Measurements from ENCODE around the gene SLAMF7. TPM values are rescaled to one million over a fixed set of nuclear protein-coding genes. Genes with fewer than 3 reads are reported as not detected.
"Not testable (repeated sequence)": the region's sequence is repeated elsewhere in the genome, so short reads cannot be mapped to it uniquely, and the experiment has no call there.

The SLAMF7 gene
- total and polyA plus RNA-seq, 2 donors (not counting 1 experiment from before 2014, with no cell fraction given), result 13.1 to 52.6 TPM

DNA sequence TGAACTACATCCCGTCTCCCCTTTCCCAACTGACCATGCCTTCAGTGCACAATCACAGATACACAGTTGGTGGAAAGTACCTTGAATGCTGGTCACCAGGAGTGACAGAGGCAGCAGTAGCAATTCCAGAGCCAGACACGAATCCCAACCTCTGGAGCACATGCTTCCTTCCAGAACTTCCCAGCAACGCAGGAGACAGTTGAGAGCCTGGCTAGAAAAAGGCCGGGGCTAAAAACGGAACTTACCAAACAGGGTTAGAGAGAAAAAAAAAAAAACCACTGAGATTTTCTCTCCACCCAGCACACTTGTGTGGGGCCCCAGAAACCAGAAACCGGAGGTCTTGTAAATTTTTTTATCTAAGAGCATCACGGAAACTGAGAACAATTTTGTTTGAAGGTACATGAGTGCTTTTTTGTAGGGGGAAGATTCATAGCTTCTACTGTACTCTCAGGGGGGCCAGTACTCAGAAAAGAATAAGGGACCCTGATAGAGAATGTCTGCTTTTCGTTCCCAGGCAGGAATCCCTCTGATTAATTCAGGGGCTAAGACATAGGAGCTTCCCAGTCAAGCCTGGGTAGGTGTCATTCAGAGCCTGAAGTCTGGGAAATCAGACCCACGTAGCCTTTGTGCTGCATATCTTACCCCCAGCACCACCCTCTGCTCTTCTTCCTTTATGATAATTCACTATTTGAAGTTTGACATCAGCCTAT is 27.3 kb upstream of the SLAMF7 start, which contains the start of gene CD48:
TSS of gene CD48 (minus strand) at position 221 of the 710 bp plus-strand sequence. CDS start at position 162, 59 bp downstream.
- peaks cover 1 to 12% of the 10 kb centered on the region in 2 experiments for H3K36me3 ChIP-seq (replicated peaks in 1 of 2; ENCODE audit: control extremely low read depth in 1 of 2, control insufficient read depth in 1 of 2, extremely low read depth in 1 of 2, insufficient read depth in 2 of 2, low read length in 1 of 2)
- peaks cover 26% of the 10 kb centered on the region for H3K4me1 Mint-ChIP-seq
- peaks cover 62 to 64% of the 10 kb centered on the region in 2 donors for H3K4me1 ChIP-seq (ENCODE audit: control insufficient read depth in 2 of 2, insufficient read depth in 2 of 2, low read length in 2 of 2)
- peak within 1 kb of the TSS; percentile 96 for H3K9ac ChIP-seq (ENCODE audit: low read length)
- peak within 1 kb of the TSS; percentile 87 to 100 (median 98) for H3K4me3 ChIP-seq (ENCODE audit: control extremely low read depth in 1 of 5, extremely low read depth in 1 of 5, insufficient read depth in 1 of 5, low read depth in 2 of 5, low read length in 4 of 5)
- CTCF ChIA-PET, result interaction anchor here (0.8 to 6.1 kb wide), 11 partner anchors 9 to 240 kb away, joined by 3 to 52 read pairs (median 3); partner anchors contain the start of gene SLAMF1
- H4K20me1 ChIP-seq (ENCODE audit: control insufficient read depth, insufficient read depth, low read length, poor library complexity, severe bottlenecking), result no peaks in the 10 kb centered on the region
- peak within 1 kb of the TSS; percentile 68 for H2AFZ ChIP-seq (ENCODE audit: insufficient read depth, low read depth, low read length, poor library complexity, severe bottlenecking)
- POLR2A ChIA-PET, result interaction anchor here (0.7 kb wide), 2 partner anchors 414 to 1014 kb away, joined by 3 to 4 read pairs; no protein-coding TSS in a partner anchor
- no peaks in the 10 kb centered on the region for H3K9me3 Mint-ChIP-seq (ENCODE audit: insufficient read depth)
- no peaks in the 10 kb centered on the region for H3K27me3 ChIP-seq (replicated peaks in 1 of 4; ENCODE audit: control extremely low read depth in 1 of 4, control insufficient read depth in 3 of 4, insufficient read depth in 4 of 4, low read length in 3 of 4)
- ATAC-seq (ENCODE audit: low read depth), result peak; percentile 54
- H3K27ac ChIP-seq (ENCODE audit: low read length in 2 of 2), result peak within 1 kb of the TSS; percentile 89 to 95
- H3K27ac Mint-ChIP-seq, result no peak within 1 kb of the TSS
- H3K4me3 Mint-ChIP-seq, result no peak within 1 kb of the TSS
- peak; percentile 80 for DNase-seq
- H3K9me3 ChIP-seq (ENCODE audit: control extremely low read depth in 1 of 3, control insufficient read depth in 2 of 3, insufficient read depth in 1 of 3, low read length in 2 of 3), result no peaks in the 10 kb centered on the region
- H3K4me2 ChIP-seq (replicated peaks; ENCODE audit: low read depth, low read length, poor library complexity, severe bottlenecking), result peak within 1 kb of the TSS; percentile 83
- no peak for TF ChIP-seq EZH2 (IDR thresholded peaks at IDR 0.05; ENCODE audit: borderline replicate concordance, insufficient read depth, low read depth, low read length, poor library complexity, severe bottlenecking)
- TF ChIP-seq, protein P1, sequence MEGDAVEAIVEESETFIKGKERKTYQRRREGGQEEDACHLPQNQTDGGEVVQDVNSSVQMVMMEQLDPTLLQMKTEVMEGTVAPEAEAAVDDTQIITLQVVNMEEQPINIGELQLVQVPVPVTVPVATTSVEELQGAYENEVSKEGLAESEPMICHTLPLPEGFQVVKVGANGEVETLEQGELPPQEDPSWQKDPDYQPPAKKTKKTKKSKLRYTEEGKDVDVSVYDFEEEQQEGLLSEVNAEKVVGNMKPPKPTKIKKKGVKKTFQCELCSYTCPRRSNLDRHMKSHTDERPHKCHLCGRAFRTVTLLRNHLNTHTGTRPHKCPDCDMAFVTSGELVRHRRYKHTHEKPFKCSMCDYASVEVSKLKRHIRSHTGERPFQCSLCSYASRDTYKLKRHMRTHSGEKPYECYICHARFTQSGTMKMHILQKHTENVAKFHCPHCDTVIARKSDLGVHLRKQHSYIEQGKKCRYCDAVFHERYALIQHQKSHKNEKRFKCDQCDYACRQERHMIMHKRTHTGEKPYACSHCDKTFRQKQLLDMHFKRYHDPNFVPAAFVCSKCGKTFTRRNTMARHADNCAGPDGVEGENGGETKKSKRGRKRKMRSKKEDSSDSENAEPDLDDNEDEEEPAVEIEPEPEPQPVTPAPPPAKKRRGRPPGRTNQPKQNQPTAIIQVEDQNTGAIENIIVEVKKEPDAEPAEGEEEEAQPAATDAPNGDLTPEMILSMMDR (IDR thresholded peaks at IDR 0.05), result no peak
- peaks cover 72% of the 10 kb centered on the region for H3K79me2 ChIP-seq (ENCODE audit: control insufficient read depth, insufficient read depth, low read length)
- H3K27me3 Mint-ChIP-seq, result no peaks in the 10 kb centered on the region
- intact Hi-C loops (cut with micrococcal nuclease), result loop anchor here (1.0 to 10.0 kb wide), 5 partner anchors 15 to 423 kb away; partner anchors contain the start of genes DEDD, SLAMF1 and SLAMF7
- WGBS (ENCODE audit: insufficient coverage), result 0% methylated on average over 4 of the region's 9 CpGs

DNA sequence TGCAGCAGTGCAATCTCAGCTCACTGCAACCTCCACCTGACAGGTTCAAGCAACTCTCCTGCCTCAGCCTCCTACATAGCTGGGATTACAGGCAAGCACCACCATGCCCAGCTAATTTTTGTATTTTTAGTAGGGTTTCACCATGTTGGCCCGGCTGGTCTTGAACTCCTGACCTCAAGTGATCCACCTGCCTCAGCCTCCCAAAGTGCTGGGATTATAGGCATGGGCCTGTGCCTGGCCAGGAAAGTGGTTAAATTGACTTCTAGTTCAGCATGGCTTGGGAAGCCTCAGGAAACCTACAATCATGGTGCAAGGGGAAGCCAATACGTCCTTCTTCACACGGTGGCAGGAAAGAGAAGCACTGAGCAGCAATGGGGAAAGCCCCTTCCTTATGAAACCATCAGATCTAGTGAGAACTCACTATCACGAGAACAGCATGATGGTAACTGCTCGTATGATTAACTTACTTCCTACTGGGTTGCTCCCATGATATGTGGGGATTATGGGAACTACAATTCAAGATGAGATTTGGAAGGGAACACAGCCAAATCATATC is 26.4 kb upstream of the SLAMF7 start:
- intact Hi-C loops (cut with micrococcal nuclease), result loop anchor here (1.0 to 10.0 kb wide), 3 partner anchors 14 to 422 kb away; partner anchors contain the start of gene DEDD
- Histone ChIP-seq H3K4me2 (replicated peaks; ENCODE audit: low read depth, low read length, poor library complexity, severe bottlenecking) (peak overlapping the region; percentile 83), H3K79me2 (ENCODE audit: control insufficient read depth, insufficient read depth, low read length) (peaks cover 63% of the 10 kb centered on the region), H2AFZ (ENCODE audit: insufficient read depth, low read depth, low read length, poor library complexity, severe bottlenecking) (peak overlapping the region; percentile 68), H3K4me1 (ENCODE audit: control insufficient read depth in 2 of 2, insufficient read depth in 2 of 2, low read length in 2 of 2) (peaks cover 54 to 56% of the 10 kb centered on the region in 2 donors), H3K27ac (ENCODE audit: low read length in 2 of 2) (peak overlapping the region; percentile 89 to 95), H3K36me3 (replicated peaks in 1 of 2; ENCODE audit: control extremely low read depth in 1 of 2, control insufficient read depth in 1 of 2, extremely low read depth in 1 of 2, insufficient read depth in 2 of 2, low read length in 1 of 2) (peaks cover 1 to 12% of the 10 kb centered on the region in 2 experiments), H3K4me3 (ENCODE audit: control extremely low read depth in 1 of 5, extremely low read depth in 1 of 5, insufficient read depth in 1 of 5, low read depth in 2 of 5, low read length in 4 of 5) (peak overlapping the region in 4 of 5 experiments; percentile 18 to 99 (median 88)), H3K9ac (ENCODE audit: low read length) (peak overlapping the region; percentile 96)
- DNase-seq, result peak; percentile 86
- H4K20me1 ChIP-seq (ENCODE audit: control insufficient read depth, insufficient read depth, low read length, poor library complexity, severe bottlenecking); H3K9me3 ChIP-seq (ENCODE audit: control extremely low read depth in 1 of 3, control insufficient read depth in 2 of 3, insufficient read depth in 1 of 3, low read length in 2 of 3); H3K27me3 ChIP-seq (replicated peaks in 1 of 4; ENCODE audit: control extremely low read depth in 1 of 4, control insufficient read depth in 3 of 4, insufficient read depth in 4 of 4, low read length in 3 of 4); H3K4me3 Mint-ChIP-seq; H3K9me3 Mint-ChIP-seq (ENCODE audit: insufficient read depth); H3K27ac Mint-ChIP-seq; H3K27me3 Mint-ChIP-seq; POLR2A ChIA-PET: not testable (repeated sequence)
- CTCF ChIA-PET, result interaction anchor here (0.6 to 6.1 kb wide), 15 partner anchors 9 to 391 kb away, joined by 3 to 52 read pairs (median 5); partner anchors contain the start of genes ITLN2 and SLAMF1
- peak; percentile 46 for ATAC-seq (ENCODE audit: low read depth)
- WGBS (ENCODE audit: insufficient coverage), result 40% methylated on average over 2 of the region's 5 CpGs
- H3K4me1 Mint-ChIP-seq, result peaks cover 26% of the 10 kb centered on the region

Data from B cell (primary cell).